Measurements from ENCODE around the gene GAS1.
A peak's percentile ranks its signal among the peaks of the same experiment; 100 is the strongest.

Gene GAS1

DNA sequence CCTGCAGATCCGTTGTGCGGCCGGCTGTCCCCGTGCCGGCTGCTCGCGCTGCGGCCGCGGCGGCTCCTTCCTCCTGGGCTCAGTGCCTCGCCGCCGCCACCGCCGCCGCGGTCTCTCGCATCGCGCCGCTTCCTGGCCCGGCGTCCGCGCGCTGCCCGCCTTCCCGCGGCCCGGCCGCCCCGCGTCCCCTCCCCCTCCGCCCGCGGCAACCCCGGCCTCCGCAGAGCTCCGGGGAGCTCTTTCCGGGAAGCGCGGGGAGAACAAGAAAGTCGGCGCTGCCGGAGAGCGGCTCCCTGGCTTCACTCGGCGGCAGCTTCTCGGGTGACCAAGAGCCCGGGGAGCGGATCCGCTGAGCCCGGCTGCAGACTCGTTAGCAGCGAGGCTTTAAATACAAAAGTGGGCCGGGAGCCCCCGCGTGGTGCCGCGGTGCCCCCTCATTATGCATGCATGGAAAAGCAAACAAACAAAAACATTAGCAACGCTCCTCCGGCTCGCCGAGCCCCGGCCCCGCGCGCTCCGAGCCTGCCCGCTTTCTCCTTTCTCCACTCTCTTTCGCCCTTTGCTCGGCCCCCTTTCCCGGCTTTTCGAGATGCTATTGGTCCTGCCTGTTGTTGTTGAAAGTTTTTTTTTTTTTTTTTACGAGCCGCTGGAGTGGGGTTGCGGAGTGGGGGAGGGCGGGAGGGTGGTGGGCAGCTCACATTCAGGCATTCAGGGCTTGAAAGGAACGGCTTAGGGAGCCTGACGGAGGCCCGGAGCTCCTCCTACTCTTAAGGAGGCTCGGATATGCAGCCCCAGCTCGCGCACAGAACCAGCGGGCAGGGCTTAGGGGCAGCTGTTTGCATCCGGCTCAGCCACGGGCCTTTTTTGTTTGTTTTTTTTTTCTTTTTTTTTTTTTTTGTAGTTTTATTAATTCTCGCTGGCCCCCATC, at the start of gene GAS1:
Gene GAS1 (minus strand): TSS at position 361 of the 928 bp plus-strand sequence. CDS start 727 bp downstream, outside the sequence.
- peak; percentile 82 to 83 for DNase-seq

DNA sequence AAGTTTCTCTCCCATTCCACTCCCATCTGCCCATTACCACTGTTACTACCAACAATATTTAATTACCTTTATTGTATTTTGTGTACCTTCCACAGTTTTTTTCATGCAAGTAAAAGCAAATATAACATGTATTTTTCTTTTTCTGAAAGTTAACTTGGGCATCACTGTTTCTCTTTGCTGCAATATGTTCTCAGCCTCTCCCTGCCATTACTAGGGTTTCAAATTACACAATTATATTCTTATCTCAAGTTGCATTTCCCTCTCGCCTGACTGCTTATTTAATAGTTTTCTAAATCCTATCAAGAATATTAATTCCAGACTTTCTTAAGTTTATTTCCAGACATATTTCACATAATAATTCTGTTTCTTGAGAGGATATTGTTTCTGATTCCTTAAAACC, 46.9 kb upstream of the GAS1 start:
- DNase-seq, result no peak

DNA sequence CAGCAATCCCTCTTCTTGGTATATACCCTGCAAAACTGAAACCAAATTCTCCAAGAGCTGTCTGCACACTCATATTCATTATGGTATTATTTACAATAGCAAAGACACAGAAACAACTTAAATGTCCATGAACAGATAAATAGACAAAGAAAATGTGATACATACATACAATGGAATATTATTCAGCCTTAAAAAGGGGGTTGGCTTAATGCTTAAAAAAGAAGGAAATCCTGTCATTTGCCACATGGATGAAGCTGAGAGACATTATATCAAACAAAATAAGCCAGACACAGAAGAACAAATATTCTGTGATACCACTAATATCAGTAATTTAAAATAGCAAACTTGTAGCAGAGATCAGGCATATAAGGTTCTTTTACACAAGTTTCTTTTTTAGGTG, 46.5 kb upstream of the GAS1 start:
- no peak for DNase-seq

- no peak for DNase-seq
These were observed 43.8 kb upstream of the GAS1 start for GRCh38 chr9:86991077-86991476.

DNA sequence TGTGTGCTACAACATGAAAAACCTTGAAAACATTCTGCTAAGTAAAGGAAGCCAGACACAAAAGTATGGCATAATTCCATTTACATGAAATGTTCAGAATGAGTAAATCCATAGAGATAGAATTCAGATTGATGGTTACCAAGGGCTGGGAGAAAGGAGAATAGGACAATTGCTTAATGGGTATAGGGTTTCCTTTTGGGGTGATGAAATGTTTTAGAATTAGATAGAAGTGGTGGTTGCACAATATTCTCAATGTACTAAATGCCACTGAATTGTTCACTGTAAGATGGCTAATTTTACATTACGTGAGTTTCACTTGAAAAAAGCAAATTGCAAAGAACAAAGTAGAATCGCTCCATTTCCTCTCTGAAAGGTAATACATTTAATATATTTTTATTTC, 43.0 kb upstream of the GAS1 start:
- peak in 1 of 2 experiments; percentile 4 for DNase-seq

- DNase-seq, result no peak
These were observed 40.6 kb upstream of the GAS1 start for GRCh38 chr9:86987900-86988299.

GRCh38 chr9:86985132-86985647, 37.9 kb upstream of the GAS1 start:
- DNase-seq, result no peak

DNA sequence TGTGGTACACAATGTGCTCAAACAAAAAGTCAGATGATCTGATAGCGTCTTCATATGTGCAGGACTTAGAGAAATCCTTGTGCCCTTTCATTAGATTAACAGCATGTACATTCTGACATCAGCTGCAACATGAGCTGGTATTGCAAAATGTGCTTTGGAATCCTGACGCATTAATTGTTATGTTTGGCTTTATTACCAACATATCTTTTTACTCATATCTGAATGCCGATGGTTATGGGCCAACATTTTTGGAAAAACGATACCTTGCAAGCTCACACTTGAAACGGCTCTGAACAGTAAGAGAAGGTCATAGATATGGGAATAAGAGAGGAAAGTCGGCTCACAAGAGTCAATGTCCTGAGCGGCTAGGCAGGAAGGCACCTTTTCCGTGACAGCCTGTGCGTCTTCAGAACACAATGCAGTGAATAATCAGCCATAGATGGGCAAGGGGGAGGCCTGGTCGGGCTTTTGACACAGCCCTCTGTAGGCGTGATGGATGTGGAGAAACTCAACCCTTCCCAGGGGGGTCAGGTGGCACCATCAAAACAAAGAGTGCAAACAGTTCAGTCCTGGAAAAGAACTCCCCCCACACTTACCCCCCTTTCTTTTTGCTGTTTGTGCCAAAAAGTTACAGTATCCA, 36.4 kb upstream of the GAS1 start:
- DNase-seq, result no peak

DNA sequence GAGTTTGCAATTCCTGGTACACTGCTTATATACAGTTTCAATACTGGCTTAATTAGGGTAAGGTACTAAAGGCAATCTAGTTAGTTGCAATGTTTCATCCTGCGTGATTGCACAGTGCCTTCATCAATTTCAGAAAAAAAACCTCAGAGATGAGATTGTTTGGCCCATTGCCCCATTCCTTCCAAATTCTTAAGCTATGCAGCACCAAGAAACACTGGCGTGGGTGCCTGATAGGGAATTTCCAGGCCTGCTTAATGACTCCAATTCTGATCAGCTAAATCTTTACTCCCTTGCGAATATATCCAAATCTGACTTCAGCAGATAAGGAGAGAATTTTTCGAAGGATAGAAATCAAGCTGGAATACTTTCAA, 35.9 kb upstream of the GAS1 start:
- no peak for DNase-seq

GRCh38 chr9:86980802-86981201, 33.5 kb upstream of the GAS1 start:
- DNase-seq, result no peak

- no peak for DNase-seq
These were observed 32.4 kb upstream of the GAS1 start for GRCh38 chr9:86979657-86980056.

DNA sequence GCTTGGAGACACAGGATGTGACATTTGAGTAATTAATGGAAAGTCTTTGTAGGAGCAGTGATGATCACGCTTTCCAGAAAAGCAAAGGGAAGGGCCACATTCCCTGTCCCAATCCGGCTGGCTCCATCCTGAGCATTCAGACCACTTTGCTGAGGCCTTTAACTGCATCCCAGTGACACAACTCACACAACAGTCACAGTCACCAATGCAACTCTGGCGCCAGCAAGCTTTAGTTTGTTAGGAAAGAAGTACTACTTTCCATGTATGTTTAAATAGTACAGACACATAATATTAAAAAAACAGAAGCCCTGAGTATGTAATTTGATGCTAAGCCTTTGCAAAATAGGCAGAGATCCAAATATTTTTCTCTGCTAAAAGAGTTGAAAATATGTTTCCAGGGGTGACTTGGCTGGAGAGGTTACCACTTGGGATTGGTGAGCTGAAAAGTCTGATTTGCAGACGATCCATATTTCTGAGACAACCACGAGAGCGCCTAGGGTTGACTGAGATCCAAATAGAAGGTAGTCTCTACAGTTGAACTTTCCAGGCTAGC, 31.7 kb upstream of the GAS1 start:
- DNase-seq, result no peak

- DNase-seq, result no peak
These were observed 31.1 kb upstream of the GAS1 start for GRCh38 chr9:86978413-86978812.

GRCh38 chr9:86977205-86977835, 30.0 kb upstream of the GAS1 start:
- DNase-seq, result no peak

GRCh38 chr9:86975606-86976005, 28.3 kb upstream of the GAS1 start:
- no peak for DNase-seq

GRCh38 chr9:86975036-86975435, 27.7 kb upstream of the GAS1 start:
- no peak for DNase-seq

- no peak for DNase-seq
These were observed 27.1 kb upstream of the GAS1 start for GRCh38 chr9:86974421-86974820.

- no peak for DNase-seq
These were observed 24.4 kb upstream of the GAS1 start for GRCh38 chr9:86971742-86972141.

DNA sequence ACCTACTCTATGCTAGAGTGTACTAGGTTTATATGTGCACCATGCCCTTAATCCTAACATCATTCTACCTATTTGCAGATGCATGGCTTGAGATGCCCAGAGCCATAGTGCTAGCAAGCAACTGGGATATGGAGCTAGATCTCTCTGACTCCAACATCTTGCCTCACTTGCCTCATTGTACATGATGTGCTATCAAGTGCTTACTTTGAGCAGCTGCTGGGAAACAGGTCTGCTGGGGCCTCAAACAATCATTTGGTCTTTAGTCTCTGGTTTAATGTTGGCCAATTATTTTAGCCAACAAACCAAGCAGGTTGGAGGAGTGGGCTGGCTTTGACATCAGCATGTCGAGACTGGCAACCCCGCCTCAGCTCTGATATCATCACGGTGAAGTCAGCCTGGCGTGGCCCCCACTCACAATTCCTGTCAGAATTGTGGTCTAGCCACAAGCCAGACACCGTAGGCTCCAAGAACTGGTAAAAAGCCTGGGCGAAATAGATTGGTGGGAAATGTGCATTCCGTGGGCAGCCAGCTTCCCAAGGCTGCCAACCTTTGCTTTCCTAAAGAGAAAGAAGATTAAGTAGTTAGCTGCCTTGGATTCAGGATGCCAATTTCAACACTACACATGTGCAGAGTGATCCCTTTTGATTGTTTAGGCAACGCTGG, 21.1 kb upstream of the GAS1 start:
- DNase-seq, result no peak

- no peak for DNase-seq
These were observed 19.7 kb upstream of the GAS1 start for GRCh38 chr9:86966852-86967511.

DNA sequence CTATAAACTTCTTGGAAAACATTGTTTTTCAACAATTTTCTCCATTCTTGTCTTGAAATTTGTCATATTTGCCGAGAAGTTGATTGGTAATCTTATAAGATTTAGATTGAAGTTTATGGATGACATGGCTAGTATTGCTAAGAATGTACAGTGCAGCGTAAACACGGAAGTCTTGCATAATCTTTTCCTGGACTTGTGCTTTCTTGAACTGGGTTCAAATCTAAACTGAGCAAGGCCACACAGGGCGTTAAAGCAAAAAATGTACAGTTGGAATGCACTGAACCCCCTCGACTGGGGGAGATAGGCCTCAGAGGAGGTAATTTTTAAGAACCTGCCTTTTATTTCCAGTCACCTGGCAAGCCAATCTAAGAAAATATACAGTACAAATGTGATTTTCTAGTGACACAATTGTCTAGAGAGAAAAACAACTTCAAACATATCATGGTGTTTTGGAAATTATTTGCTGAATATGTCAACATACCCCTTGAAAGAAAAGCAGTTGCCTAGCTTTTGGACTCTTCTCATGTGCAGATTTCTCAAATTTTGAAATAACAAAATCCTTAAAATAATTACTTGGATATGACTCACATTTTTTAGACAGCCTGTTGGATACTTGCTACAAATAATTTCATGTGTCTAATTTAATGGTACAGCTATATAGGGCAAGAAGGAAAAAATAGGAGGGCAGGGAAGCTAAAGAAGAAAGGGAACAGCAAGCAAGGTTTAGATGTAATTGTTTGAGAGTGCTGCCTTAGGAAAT, 18.5 kb upstream of the GAS1 start:
- DNase-seq, result no peak

Measured in Kasumi-1 (cell line).